IMR-90 (cell line): ENCODE measurements around the gene ABCA8. TPM values are rescaled to one million over a fixed set of nuclear protein-coding genes. Genes with fewer than 3 reads are reported as not detected.

Experiments
- ATAC-seq: fragments of 200-7000 bp; cut with Tn5 transposase; 2 replicates; pipeline ENCODE4 v1.9.1; 2020; ENCODE audit warnings: low read depth, mild to moderate bottlenecking, moderate library complexity
- BruUV-seq: library from RNA; stranded (reverse); fragments of 400-500 nt; replicated peaks from 2 replicates; lab custom pipeline; 2021; lab: Mats Ljungman, UMichigan
- CTCF ChIA-PET: fragments of 300-600 bp; formaldehyde crosslinking; extraction: SDS; loops from one replicate; lab custom pipeline; 2021; ENCODE audit warnings: antibody characterized with exemption; lab: Yijun Ruan, JAX
- POLR2A ChIA-PET: fragments of 300-600 bp; sonication (Branson Sonifier 250); formaldehyde crosslinking; loops from one replicate; lab custom pipeline; 2022; ENCODE audit warnings: antibody characterized with exemption; ENCODE audit not compliant: unreplicated experiment; lab: Charles Lee
- DNase-seq: peaks from one replicate; pipeline ENCODE4 v3.0.0; 2013
- H2AFZ ChIP-seq: replicated peaks from 2 replicates; pipeline ENCODE3; 2013; ENCODE audit warnings: low read length, mild to moderate bottlenecking; ENCODE audit not compliant: poor library complexity
- H2AK5ac ChIP-seq: 2 replicates; pipeline ENCODE4 v1.6.1; 2013; ENCODE audit warnings: low read depth, low read length, inconsistent platforms
- H2AK9ac ChIP-seq: replicated peaks from 2 replicates; pipeline ENCODE3; 2013; ENCODE audit warnings: mild to moderate bottlenecking, low read depth, low read length, moderate library complexity; ENCODE audit not compliant: poor library complexity
- H2BK120ac ChIP-seq: 2 replicates; pipeline ENCODE4 v1.6.1; 2013; ENCODE audit warnings: low read depth, low read length, inconsistent platforms
- H2BK15ac ChIP-seq: 3 replicates; pipeline ENCODE4 v1.6.1; 2013; ENCODE audit warnings: low read depth, low read length, inconsistent platforms
- H2BK20ac ChIP-seq: 2 replicates; pipeline ENCODE4 v1.6.1; 2013; ENCODE audit warnings: low read depth, mild to moderate bottlenecking, inconsistent platforms, low read length, moderate library complexity
- H2BK5ac ChIP-seq: 2 replicates; pipeline ENCODE4 v1.6.1; 2013; ENCODE audit warnings: mild to moderate bottlenecking, low read depth, low read length, inconsistent platforms; ENCODE audit not compliant: poor library complexity, severe bottlenecking
- H3K14ac ChIP-seq: replicated peaks from 2 replicates; pipeline ENCODE4 v1.6.1; 2013; ENCODE audit warnings: low read depth, low read length, inconsistent platforms
- H3K18ac ChIP-seq: 2 replicates; pipeline ENCODE4 v1.6.1; 2013; ENCODE audit warnings: low read depth, low read length, control low read depth
- H3K23ac ChIP-seq: 2 replicates; pipeline ENCODE4 v1.6.1; 2013; ENCODE audit warnings: low read depth, low read length, inconsistent platforms
- H3K27ac ChIP-seq: 2 replicates; pipeline ENCODE4 v1.5.1; 2013; ENCODE audit warnings: mild to moderate bottlenecking, control low read depth, low read length; ENCODE audit not compliant: insufficient read depth
- H3K27me3 ChIP-seq: 2 replicates; pipeline ENCODE4 v1.6.1; 2013; ENCODE audit warnings: low read length; ENCODE audit not compliant: control insufficient read depth, insufficient read depth
- H3K36me3 ChIP-seq: 2 replicates; pipeline ENCODE4 v1.6.1; 2013; ENCODE audit warnings: low read length, mixed read lengths; ENCODE audit not compliant: control insufficient read depth, insufficient read depth
- H3K4ac ChIP-seq: 2 replicates; pipeline ENCODE4 v1.6.1; 2013; ENCODE audit warnings: low read depth, low read length, inconsistent platforms
- H3K4me1 ChIP-seq: 2 replicates; pipeline ENCODE4 v1.6.1; 2013; ENCODE audit warnings: low read length, mixed read lengths; ENCODE audit not compliant: control insufficient read depth, insufficient read depth
- H3K4me2 ChIP-seq: 2 replicates; pipeline ENCODE4 v1.6.1; 2013; ENCODE audit warnings: low read depth, mild to moderate bottlenecking, control low read depth, low read length, moderate library complexity
- H3K4me3 ChIP-seq: 2 replicates; pipeline ENCODE4 v1.5.1; 2013; ENCODE audit warnings: low read depth, mild to moderate bottlenecking, control low read depth, low read length, moderate library complexity; ENCODE audit not compliant: insufficient read depth
- H3K56ac ChIP-seq: 2 replicates; pipeline ENCODE4 v1.6.1; 2013; ENCODE audit warnings: low read length, inconsistent platforms; ENCODE audit not compliant: insufficient read depth; ENCODE audit errors: extremely low read depth
- H3K79me1 ChIP-seq, 2 experiments: 2 replicates each; pipeline ENCODE4 v1.6.1; 2013; ENCODE audit warnings: low read length in 2 of 2, inconsistent platforms in 1 of 2, low read depth in 1 of 2
- H3K9ac ChIP-seq: 2 replicates; pipeline ENCODE4 v1.6.1; 2013; ENCODE audit warnings: low read depth, low read length, control low read depth
- H3K9me1 ChIP-seq: 2 replicates; pipeline ENCODE4 v1.6.1; 2013; ENCODE audit warnings: low read length, inconsistent platforms; ENCODE audit not compliant: insufficient read depth
- H3K9me3 ChIP-seq: 2 replicates; pipeline ENCODE4 v1.6.1; 2013; ENCODE audit warnings: low read length; ENCODE audit not compliant: control insufficient read depth, insufficient read depth
- H4K20me1 ChIP-seq: 2 replicates; pipeline ENCODE4 v1.6.1; 2013; ENCODE audit warnings: low read length, inconsistent platforms; ENCODE audit not compliant: insufficient read depth
- H4K5ac ChIP-seq: 2 replicates; pipeline ENCODE4 v1.6.1; 2013; ENCODE audit warnings: mild to moderate bottlenecking, low read depth, low read length, control low read depth
- H4K8ac ChIP-seq, 2 experiments: 2 replicates each; pipeline ENCODE4 v1.6.1; 2013; ENCODE audit warnings: low read depth in 2 of 2, low read length in 2 of 2, control low read depth in 1 of 2, inconsistent platforms in 1 of 2
- H4K91ac ChIP-seq: 2 replicates; pipeline ENCODE4 v1.6.1; 2013; ENCODE audit warnings: low read depth, low read length, inconsistent platforms; ENCODE audit not compliant: insufficient read depth
- BHLHE40 ChIP-seq: fragments of 150-350 bp; IDR thresholded peaks from 2 replicates; pipeline ENCODE4 v1.6.1; 2016; ENCODE audit warnings: mild to moderate bottlenecking, low read depth, low read length
- FOS ChIP-seq: fragments of 150-350 bp; IDR thresholded peaks from 2 replicates; pipeline ENCODE4 v1.6.1; 2016; ENCODE audit warnings: low read depth, low read length
- MAFK ChIP-seq: IDR thresholded peaks from 2 replicates; pipeline ENCODE4 v1.6.1; 2012; ENCODE audit warnings: low read depth, low read length, improper control_type of control experiment
- MAZ ChIP-seq: IDR thresholded peaks from 2 replicates; pipeline ENCODE4 v1.6.1; 2012; ENCODE audit warnings: low read depth, mild to moderate bottlenecking, low read length, improper control_type of control experiment, moderate library complexity, borderline replicate concordance
- MXI1 ChIP-seq: IDR thresholded peaks from 2 replicates; pipeline ENCODE4 v1.6.1; 2012; ENCODE audit warnings: low read depth, mild to moderate bottlenecking, low read length, moderate library complexity, borderline replicate concordance
- NFE2L2 ChIP-seq: fragments of 150-350 bp; IDR thresholded peaks from 2 replicates; pipeline ENCODE4 v1.6.1; 2016; ENCODE audit warnings: low read depth, mild to moderate bottlenecking, low read length
- RAD21 ChIP-seq: IDR thresholded peaks from 2 replicates; pipeline ENCODE4 v1.6.1; 2012; ENCODE audit warnings: low read length, improper control_type of control experiment
- RFX5 ChIP-seq: IDR thresholded peaks from 2 replicates; pipeline ENCODE4 v1.8.0; 2012; ENCODE audit warnings: low read depth, mild to moderate bottlenecking, low read length, moderate library complexity
- SMC3 ChIP-seq: fragments of 150-350 bp; IDR thresholded peaks from 2 replicates; pipeline ENCODE4 v1.6.1; 2016; ENCODE audit warnings: low read depth, mild to moderate bottlenecking, antibody characterized with exemption, low read length, moderate library complexity
- WGBS, 2 experiments: methylation state at CpG; one replicate each; pipeline versions ENCODE4 v1.1.5 to v1.1.7; 2013; ENCODE audit warnings: missing lambda C conversion rate in 2 of 2; ENCODE audit not compliant: insufficient read length in 1 of 2; ENCODE audit errors: extremely low coverage in 2 of 2; 5-methylcytosine and 5-hydroxymethylcytosine counted together
- dilution Hi-C: fragments of 300-500 bp; cut with HindIII; formaldehyde crosslinking; loops from one replicate; pipeline ENCODE4 v1.14.3; 2018; ENCODE audit warnings: low sequenced_read_pairs; ENCODE audit not compliant: unreplicated experiment
- in situ Hi-C: fragments of 300-500 bp; cut with MboI; formaldehyde crosslinking; loops from 3 replicates; pipeline ENCODE4 v1.14.3; 2019; ENCODE audit warnings: low sequenced_read_pairs, inconsistent platforms, mixed read lengths
- intact Hi-C: fragments of 100-400 bp; cut with micrococcal nuclease; formaldehyde crosslinking; loops from 2 replicates; pipeline ENCODE4 v1.10.0; 2022
- polyA plus RNA-seq, 3 experiments: library from polyadenylated mRNA; depleted of rRNA; stranded (reverse); fragments of >200 nt; gene quantifications; 2 replicates each; pipeline ENCODE4 v1.2.3, GENCODE V29; 2012; ENCODE audit warnings: low replicate concordance in 1 of 3
- total RNA-seq: library from RNA; depleted of rRNA; stranded (reverse); fragments of >200 nt; gene quantifications from 2 replicates; pipeline ENCODE4 v1.2.3, GENCODE V29; 2012
- TF ChIP-seq, protein P1 (sequence below): fragments of 150-350 bp; IDR thresholded peaks from 2 replicates; pipeline ENCODE4 v1.6.1; 2016; ENCODE audit warnings: low read depth, mild to moderate bottlenecking, low read length, moderate library complexity, borderline replicate concordance
- TF ChIP-seq, protein P2 (sequence below): conservative IDR thresholded peaks from 2 replicates; pipeline ENCODE4 v1.5.1; 2012; ENCODE audit warnings: mild to moderate bottlenecking, low read depth, low read length, improper control_type of control experiment

Gene ABCA8
- total and polyA plus RNA-seq, 2 of the 4 experiments (the other 2 are of a cell fraction): 1.8 TPM

DNA sequence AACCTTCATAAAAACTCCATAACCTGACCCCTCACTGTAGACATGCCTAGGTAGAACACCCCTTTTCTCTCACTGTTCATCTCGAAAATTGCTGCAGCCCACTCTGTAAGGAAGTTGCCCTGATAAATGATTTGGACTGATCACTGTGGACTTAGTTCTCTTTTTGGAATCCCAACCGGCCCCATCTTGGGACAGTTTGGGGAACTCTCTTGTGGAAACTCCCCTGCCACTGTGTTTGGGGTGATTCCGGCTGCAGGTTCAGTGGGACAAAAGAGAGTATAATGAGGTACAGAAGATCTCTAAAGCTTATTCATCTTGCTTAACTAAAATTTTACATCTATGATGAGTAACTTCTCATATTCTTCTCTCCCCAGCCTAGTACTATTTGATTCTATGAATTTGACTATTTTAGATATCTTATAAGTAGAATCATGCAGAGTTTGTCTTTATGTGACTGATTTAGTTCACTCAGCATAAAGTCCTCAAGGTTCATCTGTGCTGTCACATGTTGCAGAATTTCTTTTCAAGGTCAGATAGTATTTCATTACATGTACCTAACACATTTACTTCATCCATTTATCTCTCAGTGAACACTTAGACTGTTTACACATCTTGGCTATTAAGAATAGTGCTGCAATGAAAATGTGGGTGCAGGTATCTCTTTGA lies 84.9 kb downstream of the ABCA8 start:
- no peaks in the 10 kb centered on the region for H4K20me1 ChIP-seq
- no peak for DNase-seq
- in situ Hi-C loops: no loop called here

More for the DNA sequence above, 84.9 kb downstream of the ABCA8 start:
- Histone ChIP-seq H4K5ac (no peak overlapping the region), H3K23ac (no peak overlapping the region), H3K27ac (no peak overlapping the region), H2BK120ac (no peak overlapping the region), H3K79me1 (no peaks in the 10 kb centered on the region), H3K9me1 (no peaks in the 10 kb centered on the region), H2AK9ac (no peak overlapping the region), H2BK5ac (no peak overlapping the region), H3K9me3 (no peaks in the 10 kb centered on the region), H2AFZ (no peak overlapping the region), H4K91ac (no peak overlapping the region), H2AK5ac (no peak overlapping the region), H3K9ac (no peak overlapping the region), H3K4me3 (no peak overlapping the region), H3K4me1 (no peaks in the 10 kb centered on the region), H3K4ac (no peak overlapping the region), H3K27me3 (no peaks in the 10 kb centered on the region), H3K14ac (no peak overlapping the region), H2BK20ac (no peak overlapping the region), H3K36me3 (no peaks in the 10 kb centered on the region; the same call in 1 of the 2 replicates), H3K56ac (no peak overlapping the region), H4K8ac (no peak overlapping the region), H3K18ac (no peak overlapping the region), H2BK15ac (no peak overlapping the region), H3K4me2 (no peak overlapping the region)
- ChIA-PET CTCF (no interaction called here), POLR2A (interaction anchor here (0.5 kb wide), 1 partner anchor 101 kb away, joined by 4 read pairs; no protein-coding TSS in a partner anchor)
- no TSS peak for BruUV-seq
- intact Hi-C loops (no loop called here), dilution Hi-C loops (no loop called here)
- no peak for TF ChIP-seq RAD21
- no peak for TF ChIP-seq BHLHE40
- TF ChIP-seq MAFK: no peak
- TF ChIP-seq RFX5: no peak
- TF ChIP-seq MXI1: no peak
- TF ChIP-seq SMC3: no peak
- no peak for TF ChIP-seq MAZ
- no peak for TF ChIP-seq NFE2L2
- TF ChIP-seq, protein P1, sequence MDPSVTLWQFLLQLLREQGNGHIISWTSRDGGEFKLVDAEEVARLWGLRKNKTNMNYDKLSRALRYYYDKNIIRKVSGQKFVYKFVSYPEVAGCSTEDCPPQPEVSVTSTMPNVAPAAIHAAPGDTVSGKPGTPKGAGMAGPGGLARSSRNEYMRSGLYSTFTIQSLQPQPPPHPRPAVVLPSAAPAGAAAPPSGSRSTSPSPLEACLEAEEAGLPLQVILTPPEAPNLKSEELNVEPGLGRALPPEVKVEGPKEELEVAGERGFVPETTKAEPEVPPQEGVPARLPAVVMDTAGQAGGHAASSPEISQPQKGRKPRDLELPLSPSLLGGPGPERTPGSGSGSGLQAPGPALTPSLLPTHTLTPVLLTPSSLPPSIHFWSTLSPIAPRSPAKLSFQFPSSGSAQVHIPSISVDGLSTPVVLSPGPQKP: no peak
- TF ChIP-seq, protein P2, sequence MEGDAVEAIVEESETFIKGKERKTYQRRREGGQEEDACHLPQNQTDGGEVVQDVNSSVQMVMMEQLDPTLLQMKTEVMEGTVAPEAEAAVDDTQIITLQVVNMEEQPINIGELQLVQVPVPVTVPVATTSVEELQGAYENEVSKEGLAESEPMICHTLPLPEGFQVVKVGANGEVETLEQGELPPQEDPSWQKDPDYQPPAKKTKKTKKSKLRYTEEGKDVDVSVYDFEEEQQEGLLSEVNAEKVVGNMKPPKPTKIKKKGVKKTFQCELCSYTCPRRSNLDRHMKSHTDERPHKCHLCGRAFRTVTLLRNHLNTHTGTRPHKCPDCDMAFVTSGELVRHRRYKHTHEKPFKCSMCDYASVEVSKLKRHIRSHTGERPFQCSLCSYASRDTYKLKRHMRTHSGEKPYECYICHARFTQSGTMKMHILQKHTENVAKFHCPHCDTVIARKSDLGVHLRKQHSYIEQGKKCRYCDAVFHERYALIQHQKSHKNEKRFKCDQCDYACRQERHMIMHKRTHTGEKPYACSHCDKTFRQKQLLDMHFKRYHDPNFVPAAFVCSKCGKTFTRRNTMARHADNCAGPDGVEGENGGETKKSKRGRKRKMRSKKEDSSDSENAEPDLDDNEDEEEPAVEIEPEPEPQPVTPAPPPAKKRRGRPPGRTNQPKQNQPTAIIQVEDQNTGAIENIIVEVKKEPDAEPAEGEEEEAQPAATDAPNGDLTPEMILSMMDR: no peak
- TF ChIP-seq FOS: no peak
- WGBS, 2 experiments: no CpG with 5 or more reads among the region's 3 CpGs
- ATAC-seq: no peak
